Heart right ventricle (tissue), 16 donors: ENCODE results near the gene PTPRG. TPM values are rescaled to one million over a fixed set of nuclear protein-coding genes. Genes with fewer than 3 reads are reported as not detected.

Experiments used
- ATAC-seq, 8 donors: fragments of 200-7000 bp; cut with Tn5 transposase; one replicate each; pipeline ENCODE4 v1.9.1; 2020; ENCODE audit warnings: mild to moderate bottlenecking in 8 of 8, moderate library complexity in 8 of 8, moderate number of reproducible peaks in 1 of 8
- DNase-seq, 2 donors: peaks; one replicate each; pipeline ENCODE4 v3.0.0-alpha.2; 2020
- H3K27ac ChIP-seq, 10 donors: fragments of 200-600 bp; sonication (generic) in 2 of 10; one replicate each; pipeline versions ENCODE4 v1.5.0 to v1.8.0; 2020 to 2022; ENCODE audit warnings: mild to moderate bottlenecking in 3 of 10
- H3K27me3 ChIP-seq, 7 donors: fragments of 200-600 bp; one replicate each; pipeline ENCODE4 v1.8.0; 2021 to 2022; ENCODE audit warnings: mild to moderate bottlenecking in 2 of 7
- H3K36me3 ChIP-seq, 9 donors: fragments of 200-600 bp; sonication (generic) in 1 of 9; one replicate each; pipeline versions ENCODE4 v1.5.0 to v1.8.0; 2020 to 2022; ENCODE audit warnings: mild to moderate bottlenecking in 2 of 9
- H3K4me1 ChIP-seq, 9 donors: fragments of 200-600 bp; sonication (generic) in 1 of 9; one replicate each; pipeline versions ENCODE4 v1.5.0 to v1.8.0; 2020 to 2022; ENCODE audit warnings: mild to moderate bottlenecking in 4 of 9
- H3K4me3 ChIP-seq, 10 donors: fragments of 200-600 bp; sonication (generic) in 2 of 10; one replicate each; pipeline versions ENCODE4 v1.5.0 to v1.8.0; 2020 to 2022; ENCODE audit warnings: mild to moderate bottlenecking in 7 of 10, moderate library complexity in 2 of 10
- H3K9me3 ChIP-seq, 11 donors: fragments of 200-600 bp in 10 of 11; sonication (generic) in 2 of 11; one replicate each; pipeline versions ENCODE4 v1.5.0 to v1.8.0; 2013 to 2022; ENCODE audit warnings: mild to moderate bottlenecking in 2 of 11, control low read depth in 1 of 11, moderate library complexity in 1 of 11
- CTCF ChIP-seq, 9 donors: fragments of 200-600 bp; sonication (generic) in 2 of 9; IDR thresholded peaks; one replicate each; pipeline versions ENCODE4 v1.5.0 to v1.8.0; 2021 to 2022; ENCODE audit warnings: antibody characterized with exemption in 9 of 9, mild to moderate bottlenecking in 5 of 9, moderate library complexity in 1 of 9
- WGBS, 2 donors: extraction: QIAGEN DNeasy Blood & Tissue Kit; methylation state at CpG; one replicate each; pipeline ENCODE4 v1.1.7; 2013; ENCODE audit warnings: inconsistent platforms in 1 of 2; 5-methylcytosine and 5-hydroxymethylcytosine counted together
- intact Hi-C, 10 donors: fragments of 100-400 bp; cut with DNase I; formaldehyde crosslinking; loops; one replicate each; pipeline versions ENCODE4 v1.11.1 to v1.14.2; 2022
- polyA plus RNA-seq, 2 donors: library from polyadenylated mRNA; stranded (reverse); fragments of 200-250 nt; gene quantifications; one replicate each; pipeline ENCODE4 v1.2.3, GENCODE V29; 2013
- total RNA-seq, 10 donors: library from RNA; stranded (reverse); fragmentation: NEBNext Ultra II Directional in 3 of 10; extraction: Animal tissue kit (Norgen Biotek cat#: 25700) in 3 of 10; gene quantifications; one replicate each; pipeline versions ENCODE4 v1.2.1 to v1.2.4, GENCODE V29; 2021 to 2023
- donor health status: Arrhythmogenic right ventricular cardiomyopathy.
- donor health status: ischemic (EF 13 %, LVEDD 7.1; RV severe dilation, severe dysfunction).
- donor health status: healthy with polysubstance abuse.
- donor health status: DM: no; HTN: yes; CAD: no.
- donor health status: DM: no; HTN: no; CAD: no.
- donor health status: ischemic (EF 25% LVEDD 6.9; RV normal size, moderate dysfunction).
- donor health status: ischemic (EF 25% LVEDD 5.7; RV mildly dilated, moderate dysfunction).
- donor health status: healthy.
- donor health status: DM: yes; HTN: yes; CAD: no.
- donor health status: Ischemic cardiomyopathy.
- donor health status: ischemic (EF 35%, LVEDD 5.7; RV mildly dilated, moderate dysfunction).
- donor health status: nonischemic (EF 11% LVEDD 7.7; RV severe dilation, severe dysfunction).
- donor health status: DM: yes; HTN: yes; CAD: no.
- donor health status: PGD.
- donor health status: ischemic (EF 29% LVEDD 5.4; RV normal size, mild dysfunction).
- donor health status: nonischemic (EF 23%, LVEDD 6.1; RV moderate dilation, normal function).

PTPRG gene
- total and polyA plus RNA-seq, 12 donors, result 10.1 to 38.3 (median 32.6) TPM

- H3K27ac ChIP-seq, result no peak overlapping the region
- H3K9me3 ChIP-seq, result peaks cover 0 to 7% (median 0%) of the 10 kb centered on the region in 11 donors
- peaks cover 0 to 49% (median 24%) of the 10 kb centered on the region in 9 donors for H3K4me1 ChIP-seq
- ATAC-seq (no peak), DNase-seq (no peak)
- WGBS, 2 donors, result 95% methylated on average over 6 of the region's 6 CpGs
- intact Hi-C loops, result loop anchor here in 1 of 10 donors (10.0 kb wide), 1 partner anchor 240 kb away; no protein-coding TSS in a partner anchor
- no peak overlapping the region for H3K4me3 ChIP-seq
- H3K27me3 ChIP-seq, result no peaks in the 10 kb centered on the region
- TF ChIP-seq CTCF (IDR thresholded peaks at IDR 0.05), result no peak
- H3K36me3 ChIP-seq, result peaks cover 0 to 10% (median 0%) of the 10 kb centered on the region in 9 donors
Observed at GRCh38 chr3:62175161-62175560, 613.8 kb downstream of the PTPRG start.

- no peak for DNase-seq
- no peak for ATAC-seq
- Histone ChIP-seq H3K4me1 (peaks cover 0 to 46% (median 20%) of the 10 kb centered on the region in 9 donors), H3K9me3 (no peaks in the 10 kb centered on the region), H3K27me3 (no peaks in the 10 kb centered on the region), H3K27ac (no peak overlapping the region), H3K36me3 (peaks cover 0 to 4% (median 0%) of the 10 kb centered on the region in 9 donors), H3K4me3 (no peak overlapping the region)
- intact Hi-C loops, result loop anchor here in 1 of 10 donors (10.0 kb wide), 1 partner anchor 243 kb away; no protein-coding TSS in a partner anchor
- no peak for TF ChIP-seq CTCF (IDR thresholded peaks at IDR 0.05)
Observed at GRCh38 chr3:62178032-62178431, 616.7 kb downstream of the PTPRG start.

GRCh38 chr3:62178739-62179600 lies 617.6 kb downstream of the PTPRG start:
- H3K27me3 ChIP-seq, result no peaks in the 10 kb centered on the region
- peak overlapping the region in 2 of 10 donors; percentile 27 to 38 for H3K27ac ChIP-seq
- ATAC-seq (peak in 1 of 8 donors; percentile 18), DNase-seq (no peak)
- H3K4me3 ChIP-seq, result no peak overlapping the region
- H3K4me1 ChIP-seq, result peaks cover 0 to 40% (median 16%) of the 10 kb centered on the region in 9 donors
- no peak for TF ChIP-seq CTCF (IDR thresholded peaks at IDR 0.05)
- H3K9me3 ChIP-seq, result no peaks in the 10 kb centered on the region
- intact Hi-C loops, result loop anchor here in 1 of 10 donors (10.0 kb wide), 1 partner anchor 244 kb away; no protein-coding TSS in a partner anchor
- 70 to 76% methylated on average over 8 of the region's 8 CpGs for WGBS, 2 donors
- H3K36me3 ChIP-seq, result peaks cover 0 to 4% (median 0%) of the 10 kb centered on the region in 9 donors

GRCh38 chr3:62180514-62180913 lies 619.1 kb downstream of the PTPRG start:
- TF ChIP-seq CTCF (IDR thresholded peaks at IDR 0.05), result no peak
- Histone ChIP-seq H3K4me1 (peaks cover 0 to 28% (median 12%) of the 10 kb centered on the region in 9 donors), H3K36me3 (peaks cover 0 to 4% (median 0%) of the 10 kb centered on the region in 9 donors), H3K4me3 (no peak overlapping the region), H3K9me3 (no peaks in the 10 kb centered on the region), H3K27ac (peak overlapping the region in 2 of 10 donors; percentile 31 to 41), H3K27me3 (no peaks in the 10 kb centered on the region)
- DNase-seq, result no peak
- WGBS, 2 donors, result 55 to 72% methylated on average over 5 of the region's 5 CpGs
- ATAC-seq, result peak in 7 of 8 donors; percentile 46 to 69 (median 60)
- intact Hi-C loops, result loop anchor here in 7 of 10 donors (5.0 to 10.0 kb wide), 6 partner anchors 43 to 926 kb away; partner anchors contain the start of genes FHIT (in 1 of the 7) and PTPRG (in 1 of the 7)
